B cell (primary cell): Measurements from ENCODE around the gene SDK1. TPM values are rescaled to one million over a fixed set of nuclear protein-coding genes. Genes with fewer than 3 reads are reported as not detected.
"Not testable (repeated sequence)": the region's sequence is repeated elsewhere in the genome, so short reads cannot be mapped to it uniquely, and the experiment has no call there.

Source experiments
- ATAC-seq: fragments of 200-7000 bp; cut with Tn5 transposase; one replicate; pipeline ENCODE4 v1.10.0; 2021; ENCODE audit warnings: low read depth, mild to moderate bottlenecking, moderate number of reproducible peaks, moderate library complexity
- CTCF ChIA-PET: fragments of 350-600 bp; sonication (Branson Sonifier 250); formaldehyde crosslinking; loops from one replicate; lab custom pipeline; 2021; ENCODE audit warnings: antibody characterized with exemption, inconsistent platforms; lab: Charles Lee
- POLR2A ChIA-PET: fragments of 350-600 bp; sonication (Branson Sonifier 250); formaldehyde crosslinking; loops from one replicate; lab custom pipeline; 2021; ENCODE audit warnings: antibody characterized with exemption; lab: Charles Lee
- DNase-seq: peaks from one replicate; pipeline ENCODE4 v3.0.0; 2013
- H2AFZ ChIP-seq: 2 replicates; pipeline ENCODE4 v1.6.1; 2012; ENCODE audit warnings: mild to moderate bottlenecking, low read depth, low read length; ENCODE audit not compliant: insufficient read depth, poor library complexity, severe bottlenecking
- H3K27ac ChIP-seq, 2 donors: 1 replicate in 1 of 2; 2 replicates in 1 of 2; pipeline ENCODE4 v1.5.1; 2012 to 2013; ENCODE audit warnings: low read length in 2 of 2, mild to moderate bottlenecking in 2 of 2, moderate library complexity in 1 of 2
- H3K27me3 ChIP-seq, 4 experiments: fragments of 200-600 bp in 1 of 4; sonication (generic) in 1 of 4; replicated peaks in 1 of 4; 1 replicate in 2 of 4; 2 replicates in 2 of 4; pipeline versions ENCODE4 v1.6.1 to v1.7.0; 2013 to 2016; ENCODE audit warnings: low read length in 3 of 4, mild to moderate bottlenecking in 2 of 4, mixed read lengths in 1 of 4, moderate library complexity in 1 of 4; ENCODE audit not compliant: insufficient read depth in 4 of 4, control insufficient read depth in 3 of 4; ENCODE audit errors: control extremely low read depth in 1 of 4
- H3K36me3 ChIP-seq, 2 experiments: replicated peaks in 1 of 2; 1 replicate in 1 of 2; 2 replicates in 1 of 2; pipeline versions ENCODE4 v1.6.1 to v1.7.1; 2013; ENCODE audit warnings: low read length in 1 of 2; ENCODE audit not compliant: insufficient read depth in 2 of 2, control insufficient read depth in 1 of 2; ENCODE audit errors: control extremely low read depth in 1 of 2, extremely low read depth in 1 of 2
- H3K4me1 ChIP-seq, 2 donors: fragments of 200-600 bp in 1 of 2; sonication (generic) in 1 of 2; 1 replicate in 1 of 2; 2 replicates in 1 of 2; pipeline versions ENCODE4 v1.5.1 to v1.6.1; 2013 to 2017; ENCODE audit warnings: low read length in 2 of 2; ENCODE audit not compliant: control insufficient read depth in 2 of 2, insufficient read depth in 2 of 2
- H3K4me2 ChIP-seq: replicated peaks from 2 replicates; pipeline ENCODE3; 2012; ENCODE audit warnings: mild to moderate bottlenecking, low read depth, low read length; ENCODE audit not compliant: poor library complexity, severe bottlenecking
- H3K4me3 ChIP-seq, 5 experiments: fragments of 200-600 bp in 1 of 5; sonication (generic) in 1 of 5; 1 replicate in 3 of 5; 2 replicates in 2 of 5; pipeline versions ENCODE4 v1.5.1 to v1.7.0; 2011 to 2016; ENCODE audit warnings: low read length in 4 of 5, mild to moderate bottlenecking in 4 of 5, low read depth in 2 of 5, control low read depth in 1 of 5, moderate library complexity in 1 of 5; ENCODE audit not compliant: insufficient read depth in 1 of 5; ENCODE audit errors: control extremely low read depth in 1 of 5, extremely low read depth in 1 of 5
- H3K79me2 ChIP-seq: fragments of 200-600 bp; sonication (generic); one replicate; pipeline ENCODE4 v1.6.0; 2016; ENCODE audit warnings: low read length; ENCODE audit not compliant: control insufficient read depth, insufficient read depth
- H3K9ac ChIP-seq: fragments of 200-600 bp; sonication (generic); 2 replicates; pipeline ENCODE4 v1.6.1; 2017; ENCODE audit warnings: mild to moderate bottlenecking, low read length, moderate library complexity
- H3K9me3 ChIP-seq, 3 donors: one replicate each; pipeline versions ENCODE4 v1.6.1 to v1.7.1; 2013; ENCODE audit warnings: low read length in 2 of 3; ENCODE audit not compliant: control insufficient read depth in 2 of 3, insufficient read depth in 1 of 3; ENCODE audit errors: control extremely low read depth in 1 of 3
- H4K20me1 ChIP-seq: 2 replicates; pipeline ENCODE4 v1.6.0; 2012; ENCODE audit warnings: mild to moderate bottlenecking, low read length; ENCODE audit not compliant: insufficient read depth, control insufficient read depth, poor library complexity, severe bottlenecking
- H3K27ac Mint-ChIP-seq: one replicate; pipeline ENCODE4 v1.8.0; 2021; ENCODE audit warnings: mixed read lengths
- H3K27me3 Mint-ChIP-seq: one replicate; pipeline ENCODE4 v1.8.0; 2021; ENCODE audit warnings: mixed read lengths
- H3K4me1 Mint-ChIP-seq: one replicate; pipeline ENCODE4 v1.8.0; 2021; ENCODE audit warnings: mixed read lengths
- H3K4me3 Mint-ChIP-seq: one replicate; pipeline ENCODE4 v1.8.0; 2021; ENCODE audit warnings: mixed read lengths
- H3K9me3 Mint-ChIP-seq: one replicate; pipeline ENCODE4 v1.8.0; 2022; ENCODE audit warnings: mixed read lengths; ENCODE audit not compliant: insufficient read depth
- CTCF ChIP-seq: fragments of 200-600 bp; IDR thresholded peaks from one replicate; pipeline ENCODE4 v1.8.0; 2022; ENCODE audit warnings: antibody characterized with exemption, mild to moderate bottlenecking
- EZH2 ChIP-seq: IDR thresholded peaks from 2 replicates; pipeline ENCODE4 v1.6.1; 2012; ENCODE audit warnings: borderline replicate concordance, low read depth, mild to moderate bottlenecking, moderate library complexity, low read length; ENCODE audit not compliant: insufficient read depth, poor library complexity, severe bottlenecking
- WGBS: methylation state at CpG from one replicate; pipeline ENCODE4 v1.1.5; 2013; ENCODE audit warnings: missing lambda C conversion rate; ENCODE audit not compliant: insufficient coverage; 5-methylcytosine and 5-hydroxymethylcytosine counted together
- intact Hi-C: fragments of 100-400 bp; cut with micrococcal nuclease; formaldehyde crosslinking; loops from one replicate; pipeline ENCODE4 v1.10.0; 2022
- polyA plus RNA-seq: library from polyadenylated mRNA; depleted of rRNA; stranded (reverse); fragments of >200 nt; gene quantifications from 2 replicates; pipeline ENCODE4 v1.2.3, GENCODE V29; 2012
- total RNA-seq, 2 donors: library from RNA; stranded (reverse); fragments of 120-200 nt in 1 of 2; gene quantifications; 1 replicate in 1 of 2; 2 replicates in 1 of 2; pipeline versions ENCODE4 v1.2.3 to v1.2.4, GENCODE V29; 2013 to 2022

Gene SDK1
- total and polyA plus RNA-seq, 2 donors (not counting 1 experiment from before 2014, with no cell fraction given) = 0.73 to 2.0 TPM

GRCh38 chr7:3697472-3697871, 396.4 kb downstream of the SDK1 start:
- no peak overlapping the region for H3K4me2 ChIP-seq
- TF ChIP-seq CTCF (no peak), EZH2 (no peak)
- H4K20me1 ChIP-seq = no peaks in the 10 kb centered on the region
- H3K4me3 Mint-ChIP-seq = no peak overlapping the region
- no peak overlapping the region for H3K27ac Mint-ChIP-seq
- peaks cover 13% of the 10 kb centered on the region for H3K27me3 Mint-ChIP-seq
- no peak overlapping the region for H3K9ac ChIP-seq
- no peak for DNase-seq
- H2AFZ ChIP-seq = no peak overlapping the region
- H3K4me1 Mint-ChIP-seq = no peaks in the 10 kb centered on the region
- no peaks in the 10 kb centered on the region for H3K9me3 ChIP-seq
- H3K27me3 ChIP-seq = no peaks in the 10 kb centered on the region
- WGBS = 100% methylated on average over 1 of the region's 2 CpGs
- H3K79me2 ChIP-seq = no peaks in the 10 kb centered on the region
- no peak overlapping the region for H3K4me3 ChIP-seq
- no peaks in the 10 kb centered on the region for H3K4me1 ChIP-seq
- no peak overlapping the region for H3K27ac ChIP-seq
- no peak for ATAC-seq
- ChIA-PET POLR2A (no interaction called here), CTCF (no interaction called here)
- H3K36me3 ChIP-seq = no peaks in the 10 kb centered on the region
- intact Hi-C loops = no loop called here
- H3K9me3 Mint-ChIP-seq = no peaks in the 10 kb centered on the region

- intact Hi-C loops = no loop called here
- DNase-seq (no peak), ATAC-seq (no peak)
- Histone ChIP-seq H3K9ac (no peak overlapping the region), H2AFZ (no peak overlapping the region), H3K27ac (no peak overlapping the region), H3K36me3 (no peaks in the 10 kb centered on the region), H3K4me2 (no peak overlapping the region), H3K4me3 (no peak overlapping the region), H3K4me1 (no peaks in the 10 kb centered on the region), H3K9me3 (peaks cover 0 to 3% (median 2%) of the 10 kb centered on the region in 3 donors), H3K27me3 (no peaks in the 10 kb centered on the region), H4K20me1 (no peaks in the 10 kb centered on the region), H3K79me2 (no peaks in the 10 kb centered on the region)
- H3K4me1 Mint-ChIP-seq = no peaks in the 10 kb centered on the region
- CTCF ChIA-PET = no interaction called here
- no peak for TF ChIP-seq CTCF
- TF ChIP-seq EZH2 = no peak
- peaks cover 2% of the 10 kb centered on the region for H3K9me3 Mint-ChIP-seq
- peaks cover 12% of the 10 kb centered on the region for H3K27me3 Mint-ChIP-seq
- POLR2A ChIA-PET = no interaction called here
- WGBS = no CpG with 5 or more reads among the region's 1 CpG
- H3K4me3 Mint-ChIP-seq = no peak overlapping the region
- H3K27ac Mint-ChIP-seq = no peak overlapping the region
Observed at GRCh38 chr7:3705258-3705657, 404.2 kb downstream of the SDK1 start.

GRCh38 chr7:3706091-3706490, 405.0 kb downstream of the SDK1 start:
- H3K9me3 Mint-ChIP-seq, H3K27ac ChIP-seq, H3K36me3 ChIP-seq, H3K79me2 ChIP-seq, CTCF ChIA-PET, H3K4me1 ChIP-seq, H3K9ac ChIP-seq, H3K4me3 ChIP-seq, H3K4me2 ChIP-seq, H3K27ac Mint-ChIP-seq, H4K20me1 ChIP-seq, H3K9me3 ChIP-seq, H2AFZ ChIP-seq, H3K27me3 ChIP-seq, intact Hi-C loops, ATAC-seq, H3K27me3 Mint-ChIP-seq, DNase-seq, H3K4me1 Mint-ChIP-seq, H3K4me3 Mint-ChIP-seq, POLR2A ChIA-PET: not testable (repeated sequence)
- 100% methylated on average over 1 of the region's 2 CpGs for WGBS
